ENCODE results near the gene KRT31.
"Not testable (repeated sequence)": the region's sequence is repeated elsewhere in the genome, so short reads cannot be mapped to it uniquely, and the experiment has no call there.

KRT31 gene

GRCh38 chr17:41417576-41418015 lies 20.2 kb upstream of the KRT31 start:
- no peak for DNase-seq (ENCODE audit: low read depth in 2 of 2)

GRCh38 chr17:41417127-41417526 lies 19.7 kb upstream of the KRT31 start:
- DNase-seq (ENCODE audit: low read depth in 2 of 2) = no peak

- DNase-seq (ENCODE audit: low read depth in 2 of 2) = no peak
These were observed 19.1 kb upstream of the KRT31 start for GRCh38 chr17:41416479-41416878.

GRCh38 chr17:41415833-41416335 lies 18.5 kb upstream of the KRT31 start:
- DNase-seq (ENCODE audit: low read depth in 2 of 2) = no peak

GRCh38 chr17:41415411-41415810 lies 18.0 kb upstream of the KRT31 start:
- DNase-seq (ENCODE audit: low read depth in 2 of 2) = no peak

- no peak for DNase-seq (ENCODE audit: low read depth in 2 of 2)
These were observed 16.6 kb upstream of the KRT31 start for GRCh38 chr17:41413982-41414381.

- no peak for DNase-seq (ENCODE audit: low read depth in 2 of 2)
These were observed 16.0 kb upstream of the KRT31 start for GRCh38 chr17:41413353-41413957.

- DNase-seq (ENCODE audit: low read depth in 2 of 2) = no peak
These were observed 13.8 kb upstream of the KRT31 start for GRCh38 chr17:41411072-41411840.

- no peak for DNase-seq (ENCODE audit: low read depth in 2 of 2)
These were observed 9.8 kb upstream of the KRT31 start for GRCh38 chr17:41407226-41407625.

- DNase-seq (ENCODE audit: low read depth in 2 of 2) = no peak
These were observed 8.8 kb upstream of the KRT31 start for GRCh38 chr17:41406205-41406604.

- peak in 1 of 2 donors; percentile 15 for DNase-seq (ENCODE audit: low read depth in 2 of 2)
These were observed 6.7 kb upstream of the KRT31 start for GRCh38 chr17:41404024-41404671.

- DNase-seq (ENCODE audit: low read depth in 2 of 2) = no peak
These were observed 6.1 kb upstream of the KRT31 start for GRCh38 chr17:41403404-41404023.

GRCh38 chr17:41402161-41402560 lies 4.8 kb upstream of the KRT31 start:
- no peak for DNase-seq (ENCODE audit: low read depth in 2 of 2)

- no peak for DNase-seq (ENCODE audit: low read depth in 2 of 2)
These were observed 1.1 kb downstream of the KRT31 start for GRCh38 chr17:41396340-41396739.

GRCh38 chr17:41395611-41396010 lies 1.8 kb downstream of the KRT31 start:
- DNase-seq (ENCODE audit: low read depth in 2 of 2) = no peak

- not testable (repeated sequence) for DNase-seq (ENCODE audit: low read depth in 2 of 2)
These were observed 2.4 kb downstream of the KRT31 start for GRCh38 chr17:41395044-41395443.

GRCh38 chr17:41394254-41394996 lies 3.0 kb downstream of the KRT31 start:
- DNase-seq (ENCODE audit: low read depth in 2 of 2) = no peak

GRCh38 chr17:41393826-41394225 lies 3.6 kb downstream of the KRT31 start:
- DNase-seq (ENCODE audit: low read depth in 2 of 2) = no peak

- no peak for DNase-seq (ENCODE audit: low read depth in 2 of 2)
These were observed 4.1 kb downstream of the KRT31 start for GRCh38 chr17:41393294-41393693.

- DNase-seq (ENCODE audit: low read depth in 2 of 2) = no peak
These were observed 5.1 kb downstream of the KRT31 start for GRCh38 chr17:41392278-41392677.

GRCh38 chr17:41391535-41391934 lies 5.9 kb downstream of the KRT31 start:
- DNase-seq (ENCODE audit: low read depth in 2 of 2) = no peak
